Right lobe of liver (tissue), 6 donors: Measurements from ENCODE around the gene C12orf57. TPM values are rescaled to one million over a fixed set of nuclear protein-coding genes. Genes with fewer than 3 reads are reported as not detected.

Source experiments
- ATAC-seq, 4 donors: fragments of 200-7000 bp; cut with Tn5 transposase; one replicate each; pipeline ENCODE4 v1.9.1; 2020; ENCODE audit warnings: mild to moderate bottlenecking in 4 of 4, moderate library complexity in 4 of 4
- DNase-seq, 3 donors: peaks; one replicate each; pipeline ENCODE4 v3.0.0-alpha.2; 2020
- H3K27ac ChIP-seq, 3 donors: fragments of 200-600 bp; one replicate each; pipeline ENCODE4 v1.8.0; 2022
- H3K27me3 ChIP-seq, 2 donors: fragments of 200-600 bp; one replicate each; pipeline ENCODE4 v1.8.0; 2022
- H3K36me3 ChIP-seq, 4 donors: fragments of 200-600 bp; sonication (generic) in 1 of 4; one replicate each; pipeline versions ENCODE4 v1.5.1 to v1.8.0; 2017 to 2022; ENCODE audit warnings: control low read depth in 1 of 4
- H3K4me1 ChIP-seq, 4 donors: fragments of 200-600 bp; sonication (generic) in 1 of 4; one replicate each; pipeline versions ENCODE4 v1.5.1 to v1.8.0; 2017 to 2022; ENCODE audit warnings: control low read depth in 1 of 4
- H3K4me3 ChIP-seq, 3 donors: fragments of 200-600 bp; one replicate each; pipeline ENCODE4 v1.8.0; 2022
- H3K9me3 ChIP-seq, 4 donors: fragments of 200-600 bp; sonication (generic) in 1 of 4; one replicate each; pipeline versions ENCODE4 v1.5.1 to v1.8.0; 2017 to 2022; ENCODE audit warnings: control low read depth in 1 of 4
- POLR2A ChIP-seq: fragments of 450-650 bp; IDR thresholded peaks from one replicate; pipeline ENCODE4 v1.6.1; 2017; ENCODE audit warnings: antibody characterized with exemption, mild to moderate bottlenecking
- WGBS: methylation state at CpG from one replicate; pipeline ENCODE4 v1.1.6; 2018; ENCODE audit warnings: low coverage, low lambda C conversion rate; ENCODE audit not compliant: insufficient coverage; ENCODE audit errors: missing lambda C conversion rate; 5-methylcytosine and 5-hydroxymethylcytosine counted together
- intact Hi-C, 2 donors: fragments of 100-400 bp; cut with DNase I; formaldehyde crosslinking; loops; one replicate each; pipeline versions ENCODE4 v1.11.2 to v1.14.1; 2022
- total RNA-seq, 6 experiments: library from RNA; depleted of rRNA in 2 of 6; stranded (reverse); fragments of >200 nt in 2 of 6; fragmentation: NEBNext Ultra II Directional in 3 of 6; extraction: Animal tissue kit (Norgen Biotek cat#: 25700) in 3 of 6; gene quantifications; one replicate each; pipeline versions ENCODE4 v1.1.0 to v1.2.4, GENCODE V29; 2016 to 2023
- TF ChIP-seq, protein P1 (sequence below), 4 donors: fragments of 200-600 bp in 3 of 4; fragments of 450-650 bp in 1 of 4; IDR thresholded peaks; one replicate each; pipeline versions ENCODE4 v1.5.1 to v1.8.0; 2016 to 2022; ENCODE audit warnings: antibody characterized with exemption in 4 of 4, mild to moderate bottlenecking in 2 of 4
- donor health status: DM: no; HTN: yes; CAD: no.
- donor health status: DM: no; HTN: no; CAD: no.
- donor health status: DM: no; HTN: no; CAD: no.
- donor health status: DM: no; HTN: yes; CAD: no.
- donor health status: DM: no; HTN: yes; CAD: no.

C12orf57 gene
- total RNA-seq, 6 experiments from 2014 or later, result 47.6 to 189 (median 70.5) TPM

DNA sequence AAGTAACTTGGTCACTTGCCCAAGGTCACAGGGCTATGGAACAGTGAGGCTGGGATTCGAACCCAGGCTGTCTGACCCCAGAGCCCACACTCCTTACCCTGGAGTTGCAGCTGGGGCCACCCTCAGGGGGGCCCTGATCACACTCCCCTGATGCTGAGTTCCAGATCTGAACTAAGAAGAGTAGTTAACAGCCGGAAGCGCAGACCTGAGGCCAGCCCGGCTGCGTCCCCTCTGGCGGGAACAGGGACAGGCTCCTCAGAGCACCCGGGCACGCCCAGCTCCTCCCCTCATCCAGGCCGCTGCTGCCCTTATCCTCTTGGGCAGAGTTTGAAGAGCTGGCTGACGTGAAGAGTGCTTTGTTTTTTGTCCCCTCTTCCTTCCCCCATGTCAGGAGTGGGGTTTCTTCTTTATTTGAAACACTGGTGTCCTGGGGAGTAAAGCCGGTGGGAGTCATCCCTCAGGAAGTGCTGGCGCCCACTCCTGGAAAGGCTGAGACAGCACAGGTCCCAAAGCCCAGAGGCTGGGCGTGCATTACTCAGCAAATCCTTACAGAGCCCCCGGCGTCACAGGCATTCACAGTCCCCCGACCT lies 18.0 kb downstream of the C12orf57 start:
- Histone ChIP-seq H3K36me3 (peaks cover 0 to 17% (median 13%) of the 10 kb centered on the region in 4 donors), H3K27ac (peak overlapping the region; percentile 0 to 62 (median 11)), H3K27me3 (no peaks in the 10 kb centered on the region), H3K9me3 (no peaks in the 10 kb centered on the region), H3K4me3 (no peak overlapping the region), H3K4me1 (peaks cover 2 to 15% (median 7%) of the 10 kb centered on the region in 4 donors)
- WGBS, result 24% methylated on average over 5 of the region's 16 CpGs
- TF ChIP-seq, protein P1, sequence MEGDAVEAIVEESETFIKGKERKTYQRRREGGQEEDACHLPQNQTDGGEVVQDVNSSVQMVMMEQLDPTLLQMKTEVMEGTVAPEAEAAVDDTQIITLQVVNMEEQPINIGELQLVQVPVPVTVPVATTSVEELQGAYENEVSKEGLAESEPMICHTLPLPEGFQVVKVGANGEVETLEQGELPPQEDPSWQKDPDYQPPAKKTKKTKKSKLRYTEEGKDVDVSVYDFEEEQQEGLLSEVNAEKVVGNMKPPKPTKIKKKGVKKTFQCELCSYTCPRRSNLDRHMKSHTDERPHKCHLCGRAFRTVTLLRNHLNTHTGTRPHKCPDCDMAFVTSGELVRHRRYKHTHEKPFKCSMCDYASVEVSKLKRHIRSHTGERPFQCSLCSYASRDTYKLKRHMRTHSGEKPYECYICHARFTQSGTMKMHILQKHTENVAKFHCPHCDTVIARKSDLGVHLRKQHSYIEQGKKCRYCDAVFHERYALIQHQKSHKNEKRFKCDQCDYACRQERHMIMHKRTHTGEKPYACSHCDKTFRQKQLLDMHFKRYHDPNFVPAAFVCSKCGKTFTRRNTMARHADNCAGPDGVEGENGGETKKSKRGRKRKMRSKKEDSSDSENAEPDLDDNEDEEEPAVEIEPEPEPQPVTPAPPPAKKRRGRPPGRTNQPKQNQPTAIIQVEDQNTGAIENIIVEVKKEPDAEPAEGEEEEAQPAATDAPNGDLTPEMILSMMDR (IDR thresholded peaks at IDR 0.05), result peak; percentile 8 to 35 (median 24)
- TF ChIP-seq POLR2A, result peak; percentile 7
- peak in 3 of 4 donors; percentile 6 to 28 (median 14) for ATAC-seq
- intact Hi-C loops, result no loop called here
- peak in 2 of 3 donors; percentile 55 for DNase-seq

DNA sequence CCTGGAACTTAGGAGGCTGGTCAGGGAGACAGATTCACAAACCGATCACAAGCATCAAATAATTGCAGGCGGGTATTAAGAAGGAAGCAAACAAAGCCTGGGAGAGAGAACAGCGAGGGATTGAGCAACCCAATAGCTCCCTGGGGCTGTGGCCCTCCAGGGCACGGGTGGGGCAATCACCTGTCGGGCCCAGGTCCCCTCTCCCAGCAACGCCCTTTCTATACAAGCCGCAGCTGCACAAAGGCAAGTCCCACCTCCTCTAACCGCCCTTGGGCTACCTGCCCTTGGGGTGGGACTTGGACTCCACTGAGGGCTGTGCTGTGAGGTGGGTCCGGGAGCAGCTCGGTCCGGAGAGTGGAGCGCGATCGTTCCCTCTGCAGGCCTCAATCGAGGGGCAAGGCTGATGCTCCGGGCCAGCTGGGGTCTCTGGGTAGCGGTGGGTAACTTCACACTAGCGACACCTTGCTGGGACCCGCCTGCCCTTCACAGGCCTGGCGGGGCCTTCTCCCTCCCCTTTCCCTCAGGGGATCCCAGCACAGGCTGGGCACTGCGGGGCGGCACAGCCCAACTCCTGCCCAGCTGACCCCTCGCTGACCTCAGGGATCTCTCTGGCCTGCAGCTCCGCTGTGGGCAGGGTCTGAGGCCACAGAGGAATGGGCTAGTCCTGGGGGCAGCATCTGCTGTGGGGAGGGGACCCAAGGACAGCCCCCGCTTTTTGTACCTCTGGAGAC lies 18.6 kb downstream of the C12orf57 start:
- DNase-seq (peak in 2 of 3 donors; percentile 47 to 50), ATAC-seq (peak in 3 of 4 donors; percentile 5 to 12 (median 6))
- WGBS, result 16% methylated on average over 5 of the region's 25 CpGs
- H3K36me3 ChIP-seq, result peaks cover 4 to 24% (median 17%) of the 10 kb centered on the region in 4 donors
- H3K9me3 ChIP-seq, result no peaks in the 10 kb centered on the region
- TF ChIP-seq, protein P1 (IDR thresholded peaks at IDR 0.05), result no peak
- no peak for TF ChIP-seq POLR2A
- peaks cover 2 to 15% (median 7%) of the 10 kb centered on the region in 4 donors for H3K4me1 ChIP-seq
- no peak overlapping the region for H3K4me3 ChIP-seq
- H3K27ac ChIP-seq, result peak overlapping the region in 2 of 3 donors; percentile 0 to 62
- intact Hi-C loops, result no loop called here
- no peaks in the 10 kb centered on the region for H3K27me3 ChIP-seq

DNA sequence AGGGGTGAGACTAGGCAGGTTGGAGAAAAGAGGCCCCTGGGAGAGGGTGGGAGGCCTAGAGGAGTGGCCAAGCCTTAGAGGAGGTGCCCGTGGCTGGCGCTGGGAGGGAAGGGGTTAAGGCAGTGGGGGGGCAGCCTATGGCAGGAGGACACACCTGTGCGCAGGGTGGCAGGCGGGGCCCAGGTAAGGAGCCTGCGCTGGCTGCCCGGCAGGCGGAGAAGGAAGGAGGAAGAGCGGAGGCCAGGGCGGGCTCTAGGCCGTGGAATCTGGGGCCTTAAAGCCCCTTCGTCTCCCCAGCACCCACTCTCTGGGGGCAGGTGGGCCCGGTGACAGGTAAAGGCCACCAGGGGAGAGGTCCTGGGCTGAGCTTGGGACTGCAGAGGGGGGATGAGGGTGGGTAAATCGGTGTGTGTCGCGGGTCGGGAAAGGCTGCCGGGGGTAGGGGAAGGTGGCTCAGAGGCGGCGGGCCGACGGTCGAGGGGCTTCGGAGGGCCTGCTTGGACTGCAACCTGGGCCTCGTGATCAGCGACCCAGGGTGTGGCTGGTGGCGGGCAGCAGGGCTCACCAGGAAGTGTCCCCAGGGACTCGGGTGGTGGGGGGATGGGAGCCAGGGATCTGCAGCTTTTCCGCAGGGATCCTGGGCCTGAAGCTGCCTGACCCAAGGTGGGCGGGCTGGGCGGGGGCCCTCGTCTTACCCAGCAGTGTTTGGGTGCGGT lies 19.4 kb downstream of the C12orf57 start:
- Histone ChIP-seq H3K27me3 (no peaks in the 10 kb centered on the region), H3K4me1 (peaks cover 2 to 15% (median 7%) of the 10 kb centered on the region in 4 donors), H3K36me3 (peaks cover 6 to 31% (median 22%) of the 10 kb centered on the region in 4 donors), H3K9me3 (no peaks in the 10 kb centered on the region), H3K27ac (no peak overlapping the region), H3K4me3 (no peak overlapping the region)
- DNase-seq, result peak in 2 of 3 donors; percentile 50 to 57
- intact Hi-C loops, result no loop called here
- TF ChIP-seq POLR2A, result no peak
- TF ChIP-seq, protein P1 (IDR thresholded peaks at IDR 0.05), result no peak
- WGBS, result 79% methylated on average over 19 of the region's 32 CpGs
- ATAC-seq, result no peak

DNA sequence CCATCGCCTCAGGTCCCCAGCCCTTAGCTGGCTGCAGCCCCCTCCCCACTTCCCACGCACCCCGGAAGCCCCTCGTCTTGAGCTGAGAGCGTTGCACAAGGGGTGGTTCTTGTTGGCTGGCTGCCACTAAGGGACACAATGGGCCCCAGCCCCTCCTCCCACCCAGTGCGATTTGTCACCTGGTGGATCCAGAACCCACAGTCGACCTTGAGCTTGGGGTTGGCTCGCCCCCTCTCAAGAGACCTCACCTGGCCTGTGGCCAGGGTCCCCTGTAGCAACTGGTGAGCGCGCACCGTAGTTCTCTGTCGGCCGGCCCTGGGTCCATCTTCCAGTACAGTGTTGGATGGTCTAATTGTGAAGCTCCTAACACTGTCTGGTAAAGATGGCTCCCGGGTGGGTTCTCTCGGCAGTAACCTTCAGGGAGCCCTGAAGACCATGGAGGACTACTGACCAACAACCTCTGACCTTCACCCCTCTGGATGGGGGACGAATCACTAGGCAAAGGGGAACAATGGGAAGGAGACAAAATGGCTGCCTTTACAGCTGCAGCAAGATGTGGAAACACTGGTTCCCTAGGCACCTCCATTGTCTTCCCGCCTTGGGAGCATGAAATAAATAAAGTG lies 20.1 kb downstream of the C12orf57 start:
- Histone ChIP-seq H3K27me3 (no peaks in the 10 kb centered on the region), H3K9me3 (no peaks in the 10 kb centered on the region), H3K4me3 (no peak overlapping the region), H3K27ac (no peak overlapping the region), H3K4me1 (peaks cover 2 to 17% (median 9%) of the 10 kb centered on the region in 4 donors), H3K36me3 (peaks cover 6 to 38% (median 25%) of the 10 kb centered on the region in 4 donors)
- intact Hi-C loops, result no loop called here
- no peak for ATAC-seq
- WGBS, result 100% methylated on average over 1 of the region's 17 CpGs
- TF ChIP-seq POLR2A, result no peak
- TF ChIP-seq, protein P1 (IDR thresholded peaks at IDR 0.05), result no peak
- DNase-seq, result no peak
